ENCODE results near the gene NR5A2.

- TF ChIP-seq CTCF (IDR thresholded peaks at IDR 0.05 in 4 of 5, conservative IDR thresholded peaks at IDR 0.05 in 1 of 5) (no peak), POLR2A (IDR thresholded peaks at IDR 0.05) (no peak)
Observed at GRCh38 chr1:200143347-200143746, 115.8 kb downstream of the NR5A2 start.

Measured in gastrocnemius medialis (tissue), 4 donors.